HCT116 (cell line): Measurements from ENCODE around the gene DOHH. TPM values are rescaled to one million over a fixed set of nuclear protein-coding genes. Genes with fewer than 3 reads are reported as not detected.
"Not testable (repeated sequence)": the region's sequence is repeated elsewhere in the genome, so short reads cannot be mapped to it uniquely, and the experiment has no call there.

Experiments
- ATAC-seq: fragments of 200-7000 bp; cut with Tn5 transposase; 2 replicates; pipeline ENCODE4 v1.9.1; 2020; ENCODE audit warnings: mild to moderate bottlenecking, moderate library complexity
- BruUV-seq: library from RNA; stranded (reverse); fragments of 400-500 nt; replicated peaks from 2 replicates; lab custom pipeline; 2021; lab: Mats Ljungman, UMichigan
- CTCF ChIA-PET: fragments of 300-600 bp; sonication (Branson Sonifier 250); formaldehyde crosslinking; loops from one replicate; lab custom pipeline; 2021; ENCODE audit warnings: antibody characterized with exemption; lab: Charles Lee
- POLR2A ChIA-PET: fragments of 300-600, 350-600 bp; sonication (Branson Sonifier 250); formaldehyde crosslinking; loops from one replicate; lab custom pipeline; 2021; ENCODE audit warnings: antibody characterized with exemption; lab: Charles Lee
- RAD21 ChIA-PET, 2 experiments: fragments of 300-600 bp; sonication (Branson Sonifier 250); formaldehyde crosslinking; loops; one replicate each; lab custom pipeline; 2023; ENCODE audit warnings: low total read pairs in 2 of 2; ENCODE audit not compliant: uncharacterized antibody in 2 of 2, unreplicated experiment in 2 of 2, low non-redundant PET in 1 of 2; lab: Charles Lee
- DNase-seq: peaks from one replicate; pipeline ENCODE4 v3.0.0-alpha.2; 2010; ENCODE audit warnings: low read depth, low spot score
- H2AFZ ChIP-seq: fragments of 200-600 bp; shearing (Covaris generic), sonication (generic); 2 replicates; pipeline ENCODE4 v1.6.1; 2017; ENCODE audit warnings: low read depth, mixed run types, mixed read lengths, antibody characterized with exemption, low read length; ENCODE audit not compliant: poor library complexity, severe bottlenecking
- H3K27ac ChIP-seq: 2 replicates; pipeline ENCODE4 v1.5.1; 2012; ENCODE audit warnings: low read depth, low read length
- H3K27me3 ChIP-seq: fragments of 200-600 bp; sonication (generic); 2 replicates; pipeline ENCODE4 v1.6.1; 2016; ENCODE audit warnings: mixed run types, low read length, mixed read lengths; ENCODE audit not compliant: insufficient read depth
- H3K36me3 ChIP-seq, 2 experiments: fragments of 200-500 bp in 1 of 2; fragments of 200-600 bp in 1 of 2; sonication (Bioruptor generic) in 1 of 2; sonication (generic) in 1 of 2; 2 replicates each; pipeline versions ENCODE4 v1.5.1 to v1.6.1; 2014 to 2016; ENCODE audit warnings: low read length in 2 of 2, inconsistent platforms in 1 of 2, mixed read lengths in 1 of 2, mixed run types in 1 of 2; ENCODE audit not compliant: insufficient read depth in 2 of 2, control insufficient read depth in 1 of 2
- H3K4me1 ChIP-seq, 2 experiments: fragments of 200-600 bp in 1 of 2; sonication (generic) in 1 of 2; 2 replicates each; pipeline versions ENCODE4 v1.5.1 to v1.6.1; 2012 to 2017; ENCODE audit warnings: low read length in 2 of 2, inconsistent platforms in 1 of 2, mild to moderate bottlenecking in 1 of 2, mixed read lengths in 1 of 2, mixed run types in 1 of 2, moderate library complexity in 1 of 2; ENCODE audit not compliant: insufficient read depth in 2 of 2, control insufficient read depth in 1 of 2
- H3K4me2 ChIP-seq: fragments of 200-600 bp; sonication (generic); 2 replicates; pipeline ENCODE4 v1.6.1; 2017; ENCODE audit warnings: mixed run types, low read length, mixed read lengths
- H3K4me3 ChIP-seq, 2 experiments: fragments of 200-600 bp in 1 of 2; sonication (generic) in 1 of 2; replicated peaks in 1 of 2; 2 replicates each; pipeline ENCODE4 v1.5.1; 2011 to 2016; ENCODE audit warnings: low read length in 2 of 2, control low read depth in 1 of 2, low read depth in 1 of 2, mild to moderate bottlenecking in 1 of 2, mixed read lengths in 1 of 2, mixed run types in 1 of 2
- H3K79me2 ChIP-seq: fragments of 200-600 bp; sonication (generic); 2 replicates; pipeline ENCODE4 v1.6.1; 2017; ENCODE audit warnings: mild to moderate bottlenecking, mixed run types, low read length, moderate library complexity, mixed read lengths; ENCODE audit not compliant: insufficient read depth
- H3K9ac ChIP-seq: fragments of 200-600 bp; sonication (generic); 2 replicates; pipeline ENCODE4 v1.6.1; 2016; ENCODE audit warnings: low read length, mixed read lengths
- H3K9me2 ChIP-seq: fragments of 200-600 bp; sonication (generic), shearing (Covaris generic); 2 replicates; pipeline ENCODE4 v1.6.1; 2017; ENCODE audit warnings: mixed run types, mild to moderate bottlenecking, moderate library complexity; ENCODE audit not compliant: insufficient read depth
- H3K9me3 ChIP-seq, 2 experiments: fragments of 200-500 bp in 1 of 2; fragments of 200-600 bp in 1 of 2; sonication (Bioruptor generic) in 1 of 2; sonication (generic) in 1 of 2; 2 replicates each; pipeline ENCODE4 v1.6.1; 2014 to 2017; ENCODE audit warnings: low read length in 2 of 2, mixed read lengths in 2 of 2, inconsistent platforms in 1 of 2, low read depth in 1 of 2, mild to moderate bottlenecking in 1 of 2, mixed run types in 1 of 2, moderate library complexity in 1 of 2; ENCODE audit not compliant: control insufficient read depth in 1 of 2, insufficient read depth in 1 of 2
- H4K20me1 ChIP-seq: fragments of 200-600 bp; sonication (generic), shearing (Covaris generic); 2 replicates; pipeline ENCODE4 v1.6.1; 2017; ENCODE audit warnings: mixed run types, mild to moderate bottlenecking, moderate library complexity; ENCODE audit not compliant: insufficient read depth
- ELF1 ChIP-seq: IDR thresholded peaks from 2 replicates; pipeline ENCODE4 v1.6.1; 2012; ENCODE audit warnings: low read depth, borderline replicate concordance
- EZH2 ChIP-seq: fragments of 200-600 bp; sonication (generic); IDR thresholded peaks from 2 replicates; pipeline ENCODE4 v1.6.1; 2017; ENCODE audit warnings: antibody characterized with exemption, mixed run types
- EZH2phosphoT487 ChIP-seq: fragments of 200-600 bp; IDR thresholded peaks from 2 replicates; pipeline ENCODE4 v1.6.1; 2018; ENCODE audit warnings: antibody characterized with exemption, borderline replicate concordance
- FOSL1 ChIP-seq: IDR thresholded peaks from 2 replicates; pipeline ENCODE4 v1.6.1; 2012; ENCODE audit warnings: low read depth
- JUND ChIP-seq: IDR thresholded peaks from 2 replicates; pipeline ENCODE4 v1.6.1; 2012
- REST ChIP-seq: IDR thresholded peaks from 2 replicates; pipeline ENCODE4 v1.6.1; 2012; ENCODE audit warnings: low read depth
- SIN3A ChIP-seq: IDR thresholded peaks from 2 replicates; pipeline ENCODE4 v1.6.1; 2012; ENCODE audit warnings: low read depth
- TCF7L2 ChIP-seq: IDR thresholded peaks from 2 replicates; pipeline ENCODE4 v1.7.0; 2011; ENCODE audit warnings: borderline replicate concordance, inconsistent platforms; ENCODE audit not compliant: insufficient read depth, insufficient read length; ENCODE audit errors: extremely low read depth
- ZFX ChIP-seq: fragments of 450-650 bp; IDR thresholded peaks from 2 replicates; pipeline ENCODE4 v1.6.1; 2017
- intact Hi-C: fragments of 100-400 bp; cut with micrococcal nuclease; formaldehyde crosslinking; loops from 2 replicates; pipeline ENCODE4 v1.10.0; 2022
- total RNA-seq: library from RNA; stranded (reverse); gene quantifications from one replicate; pipeline ENCODE4 v1.2.1, GENCODE V29; 2021; ENCODE audit not compliant: unreplicated experiment

Gene DOHH
- total RNA-seq, 1 experiment from 2014 or later: 20.9 TPM

- H3K79me2 ChIP-seq: peaks cover 20% of the 10 kb centered on the region; the same call in 1 of the 2 replicates
- ATAC-seq (no peak), DNase-seq (no peak)
- ChIA-PET POLR2A (no interaction called here), RAD21 (no interaction called here), CTCF (no interaction called here)
- H3K4me1 ChIP-seq: peaks cover 0 to 5% of the 10 kb centered on the region in 2 experiments; a peak in 1 of 4 replicates
- H3K36me3 ChIP-seq: peaks cover 13 to 58% of the 10 kb centered on the region in 2 experiments
- H3K9ac ChIP-seq: no peak overlapping the region
- no TSS peak for BruUV-seq
- intact Hi-C loops: no loop called here
- no peak for TF ChIP-seq REST
- TF ChIP-seq ELF1: no peak
- no peak for TF ChIP-seq EZH2
- no peak for TF ChIP-seq SIN3A
- no peak for TF ChIP-seq ZFX
- TF ChIP-seq JUND: no peak
- TF ChIP-seq EZH2phosphoT487: no peak
- no peak for TF ChIP-seq TCF7L2
- no peak for TF ChIP-seq FOSL1
- no peak overlapping the region for H3K4me3 ChIP-seq
- H3K27ac ChIP-seq: no peak overlapping the region
- no peak overlapping the region for H2AFZ ChIP-seq
- H3K9me2 ChIP-seq: no peaks in the 10 kb centered on the region
- no peaks in the 10 kb centered on the region for H4K20me1 ChIP-seq
- no peaks in the 10 kb centered on the region for H3K27me3 ChIP-seq
- no peak overlapping the region for H3K4me2 ChIP-seq
- H3K9me3 ChIP-seq: no peaks in the 10 kb centered on the region
Observed at GRCh38 chr19:3448616-3449334, 51.7 kb downstream of the DOHH start.

GRCh38 chr19:3446657-3447056 lies 53.8 kb downstream of the DOHH start:
- H3K27me3 ChIP-seq, intact Hi-C loops, H3K4me1 ChIP-seq, ATAC-seq, POLR2A ChIA-PET, H4K20me1 ChIP-seq, H3K9me3 ChIP-seq, H3K9ac ChIP-seq, H2AFZ ChIP-seq, H3K9me2 ChIP-seq, DNase-seq, H3K27ac ChIP-seq, H3K4me3 ChIP-seq, BruUV-seq, H3K4me2 ChIP-seq: not testable (repeated sequence)
- CTCF ChIA-PET: interaction anchor here (1.4 kb wide), 1 partner anchor 23 kb away, joined by 4 read pairs; no protein-coding TSS in a partner anchor
- Histone ChIP-seq H3K36me3 (peaks cover 8 to 50% of the 10 kb centered on the region in 2 experiments; a peak in 3 of 4 replicates), H3K79me2 (peaks cover 30% of the 10 kb centered on the region; the same call in 1 of the 2 replicates)
- RAD21 ChIA-PET: interaction anchor here in 1 of 2 experiments (0.6 kb wide), 1 partner anchor 69 kb away, joined by 3 read pairs; no protein-coding TSS in a partner anchor
